GM19023 (cell line): ENCODE results near the gene OPA1.

Experiments used
- ATAC-seq: cut with Tn5 transposase; IDR thresholded peaks from one replicate; pipeline ENCODE4 v1.9.1; 2021; ENCODE audit warnings: mild to moderate bottlenecking, moderate library complexity; ENCODE audit not compliant: unreplicated experiment

The OPA1 gene

GRCh38 chr3:193732391-193732790 is 139.4 kb downstream of the OPA1 start:
- ATAC-seq: no peak

- ATAC-seq: no peak
Observed at GRCh38 chr3:193732827-193733226, 139.8 kb downstream of the OPA1 start.

GRCh38 chr3:193734737-193735366 is 141.8 kb downstream of the OPA1 start:
- no peak for ATAC-seq

GRCh38 chr3:193735850-193736249 is 142.8 kb downstream of the OPA1 start:
- ATAC-seq: no peak

- no peak for ATAC-seq
Observed at GRCh38 chr3:193736616-193737015, 143.6 kb downstream of the OPA1 start.

GRCh38 chr3:193737191-193737751 is 144.3 kb downstream of the OPA1 start:
- ATAC-seq: no peak

- ATAC-seq: no peak
Observed at GRCh38 chr3:193742628-193743027, 149.6 kb downstream of the OPA1 start.

GRCh38 chr3:193743702-193744047 is 150.7 kb downstream of the OPA1 start:
- no peak for ATAC-seq

- ATAC-seq: no peak
Observed at GRCh38 chr3:193744048-193744821, 151.2 kb downstream of the OPA1 start.

- ATAC-seq: no peak
Observed at GRCh38 chr3:193744822-193745684, 152.0 kb downstream of the OPA1 start.

GRCh38 chr3:193746832-193747231 is 153.8 kb downstream of the OPA1 start:
- ATAC-seq: no peak
